Progenitor cell of endocrine pancreas (in vitro differentiated cells): ENCODE data around the gene CLIC6. TPM values are rescaled to one million over a fixed set of nuclear protein-coding genes. Genes with fewer than 3 reads are reported as not detected.
A peak's percentile ranks its signal among the peaks of the same experiment; 100 is the strongest.

Experiments used
- DNase-seq: peaks from one replicate; pipeline ENCODE4 v3.0.0; 2021; ENCODE audit warnings: low spot score; ENCODE audit not compliant: unreplicated experiment
- H3K27ac Mint-ChIP-seq: 2 replicates; pipeline ENCODE4 v1.8.0; 2021; ENCODE audit warnings: mild to moderate bottlenecking, moderate library complexity, mixed read lengths
- H3K27me3 Mint-ChIP-seq: 2 replicates; pipeline ENCODE4 v1.8.0; 2021; ENCODE audit warnings: mixed read lengths
- H3K36me3 Mint-ChIP-seq: 2 replicates; pipeline ENCODE4 v1.8.0; 2022; ENCODE audit warnings: mixed read lengths; ENCODE audit not compliant: insufficient read depth
- H3K4me1 Mint-ChIP-seq: 2 replicates; pipeline ENCODE4 v1.8.0; 2021; ENCODE audit warnings: low read depth, mixed read lengths
- H3K4me3 Mint-ChIP-seq: 2 replicates; pipeline ENCODE4 v1.8.0; 2021; ENCODE audit warnings: low read depth, mild to moderate bottlenecking, moderate library complexity, mixed read lengths
- H3K9me3 Mint-ChIP-seq: 2 replicates; pipeline ENCODE4 v1.8.0; 2021; ENCODE audit warnings: low read depth, mixed read lengths
- CTCF ChIP-seq: fragments of 200-600 bp; sonication (generic); IDR thresholded peaks from one replicate; pipeline ENCODE4 v1.5.0; 2021; ENCODE audit warnings: antibody characterized with exemption, mild to moderate bottlenecking; ENCODE audit not compliant: unreplicated experiment
- total RNA-seq: library from RNA; stranded (reverse); gene quantifications from 2 replicates; pipeline ENCODE4 v1.2.1, GENCODE V29; 2021

The CLIC6 gene
- total RNA-seq, 1 donor from 2014 or later = 14.1 TPM

DNA sequence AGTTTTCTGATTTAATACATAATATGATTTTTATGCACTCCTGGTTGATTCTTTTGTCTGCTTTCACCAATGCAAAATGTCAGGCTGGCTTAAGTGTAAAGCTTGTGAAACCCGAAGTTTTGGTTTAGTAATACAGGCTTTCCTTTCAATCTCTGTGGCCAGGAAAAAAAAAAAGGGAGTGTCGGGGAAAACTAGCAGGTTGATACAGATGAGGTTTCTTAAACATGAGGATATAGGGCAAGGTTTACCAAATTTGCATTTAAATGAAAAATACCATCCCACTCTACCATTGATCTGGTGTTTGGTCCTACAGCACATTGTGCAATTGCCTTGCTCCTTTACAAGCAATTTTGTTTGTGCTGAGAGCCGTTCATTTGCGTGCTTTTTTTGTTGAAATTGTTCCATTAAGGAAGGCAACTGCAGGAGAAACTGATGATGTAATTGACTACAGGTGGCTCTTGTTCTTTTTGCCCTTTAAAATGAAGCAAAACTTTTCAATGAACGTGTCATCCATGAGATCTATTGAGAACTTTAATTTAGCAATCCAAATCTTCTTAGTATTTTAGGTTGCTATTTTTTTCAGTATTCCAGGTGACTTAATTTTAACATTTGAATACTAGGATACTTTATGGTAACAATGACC is 22.7 kb downstream of the CLIC6 start:
- no peak overlapping the region for H3K27ac Mint-ChIP-seq

DNA sequence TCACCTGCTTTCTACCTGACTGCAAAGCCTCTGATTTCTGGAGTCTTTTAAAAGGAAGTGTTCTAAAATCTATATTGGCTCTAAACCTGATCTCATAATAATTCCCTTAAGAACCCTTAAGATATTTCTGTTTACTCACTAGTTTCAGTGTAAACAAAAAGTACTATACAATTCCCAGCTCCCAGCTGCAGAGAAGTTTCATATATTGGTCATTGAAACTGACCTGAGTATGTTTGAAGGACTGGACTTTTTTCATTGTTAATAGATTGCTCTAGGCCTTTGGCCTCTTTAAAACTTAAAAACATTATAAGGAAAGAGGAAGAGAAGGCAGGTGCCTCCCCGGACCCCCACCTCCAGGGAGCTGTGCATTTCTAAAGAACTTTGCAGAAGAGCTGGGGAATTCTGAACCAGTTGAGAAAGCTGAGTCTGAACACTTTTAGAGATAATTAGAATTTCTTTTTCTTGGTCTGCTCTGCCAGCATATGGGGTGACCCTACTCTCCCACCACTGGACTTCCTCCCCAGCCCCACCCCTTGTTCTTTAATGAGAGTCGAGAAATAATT is 23.7 kb downstream of the CLIC6 start:
- Mint-ChIP-seq H3K36me3 (peaks cover 8% of the 10 kb centered on the region), H3K4me1 (peaks cover 28% of the 10 kb centered on the region), H3K9me3 (peaks cover 4% of the 10 kb centered on the region), H3K27ac (no peak overlapping the region), H3K4me3 (no peak overlapping the region), H3K27me3 (no peaks in the 10 kb centered on the region)
- TF ChIP-seq CTCF = no peak
- no peak for DNase-seq

More for the DNA sequence above, 22.7 kb downstream of the CLIC6 start:
- H3K4me3 Mint-ChIP-seq = no peak overlapping the region
- no peaks in the 10 kb centered on the region for H3K27me3 Mint-ChIP-seq
- peaks cover 28% of the 10 kb centered on the region for H3K4me1 Mint-ChIP-seq
- peaks cover 8% of the 10 kb centered on the region for H3K36me3 Mint-ChIP-seq
- DNase-seq = no peak
- H3K9me3 Mint-ChIP-seq = peaks cover 4% of the 10 kb centered on the region
- no peak for TF ChIP-seq CTCF

GRCh38 chr21:34693192-34693810 is 24.5 kb downstream of the CLIC6 start:
- TF ChIP-seq CTCF = peak; percentile 78
- no peaks in the 10 kb centered on the region for H3K27me3 Mint-ChIP-seq
- no peak for DNase-seq
- H3K36me3 Mint-ChIP-seq = peaks cover 8% of the 10 kb centered on the region
- no peak overlapping the region for H3K27ac Mint-ChIP-seq
- no peak overlapping the region for H3K4me3 Mint-ChIP-seq
- peaks cover 4% of the 10 kb centered on the region for H3K9me3 Mint-ChIP-seq
- H3K4me1 Mint-ChIP-seq = peaks cover 30% of the 10 kb centered on the region

- Mint-ChIP-seq H3K9me3 (peaks cover 4% of the 10 kb centered on the region), H3K27ac (no peak overlapping the region), H3K36me3 (peaks cover 10% of the 10 kb centered on the region), H3K4me1 (peaks cover 25% of the 10 kb centered on the region), H3K4me3 (no peak overlapping the region), H3K27me3 (no peaks in the 10 kb centered on the region)
- DNase-seq = no peak
- no peak for TF ChIP-seq CTCF
Observed at GRCh38 chr21:34695434-34695833, 26.6 kb downstream of the CLIC6 start.

DNA sequence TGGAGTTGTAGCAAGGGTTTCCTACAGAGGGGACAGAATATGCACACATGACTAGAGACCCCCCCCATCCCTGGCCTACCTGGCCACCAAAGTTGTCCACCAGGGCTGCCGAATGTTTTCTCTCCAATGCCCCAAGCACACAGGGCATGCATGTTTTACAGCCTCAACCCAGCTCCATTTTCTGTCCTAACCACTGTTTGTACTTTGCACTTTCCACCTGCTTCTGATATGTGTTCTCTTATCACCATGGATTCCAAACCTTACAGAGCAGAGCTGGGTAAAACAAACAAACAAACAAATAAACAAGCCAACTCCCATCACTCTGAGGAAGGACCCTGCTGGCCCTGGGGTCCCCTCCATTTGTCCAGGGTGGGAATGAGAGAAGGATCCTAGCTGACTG is 27.3 kb downstream of the CLIC6 start:
- H3K27me3 Mint-ChIP-seq = no peaks in the 10 kb centered on the region
- peaks cover 20% of the 10 kb centered on the region for H3K4me1 Mint-ChIP-seq
- no peak overlapping the region for H3K27ac Mint-ChIP-seq
- peaks cover 4% of the 10 kb centered on the region for H3K9me3 Mint-ChIP-seq
- TF ChIP-seq CTCF = no peak
- DNase-seq = no peak
- no peak overlapping the region for H3K4me3 Mint-ChIP-seq
- H3K36me3 Mint-ChIP-seq = peaks cover 12% of the 10 kb centered on the region
